ENCODE results near the gene MYEF2. TPM values are rescaled to one million over a fixed set of nuclear protein-coding genes. Genes with fewer than 3 reads are reported as not detected.

MYEF2 gene
- total RNA-seq, 1 experiment from 2014 or later: 111 TPM

DNA sequence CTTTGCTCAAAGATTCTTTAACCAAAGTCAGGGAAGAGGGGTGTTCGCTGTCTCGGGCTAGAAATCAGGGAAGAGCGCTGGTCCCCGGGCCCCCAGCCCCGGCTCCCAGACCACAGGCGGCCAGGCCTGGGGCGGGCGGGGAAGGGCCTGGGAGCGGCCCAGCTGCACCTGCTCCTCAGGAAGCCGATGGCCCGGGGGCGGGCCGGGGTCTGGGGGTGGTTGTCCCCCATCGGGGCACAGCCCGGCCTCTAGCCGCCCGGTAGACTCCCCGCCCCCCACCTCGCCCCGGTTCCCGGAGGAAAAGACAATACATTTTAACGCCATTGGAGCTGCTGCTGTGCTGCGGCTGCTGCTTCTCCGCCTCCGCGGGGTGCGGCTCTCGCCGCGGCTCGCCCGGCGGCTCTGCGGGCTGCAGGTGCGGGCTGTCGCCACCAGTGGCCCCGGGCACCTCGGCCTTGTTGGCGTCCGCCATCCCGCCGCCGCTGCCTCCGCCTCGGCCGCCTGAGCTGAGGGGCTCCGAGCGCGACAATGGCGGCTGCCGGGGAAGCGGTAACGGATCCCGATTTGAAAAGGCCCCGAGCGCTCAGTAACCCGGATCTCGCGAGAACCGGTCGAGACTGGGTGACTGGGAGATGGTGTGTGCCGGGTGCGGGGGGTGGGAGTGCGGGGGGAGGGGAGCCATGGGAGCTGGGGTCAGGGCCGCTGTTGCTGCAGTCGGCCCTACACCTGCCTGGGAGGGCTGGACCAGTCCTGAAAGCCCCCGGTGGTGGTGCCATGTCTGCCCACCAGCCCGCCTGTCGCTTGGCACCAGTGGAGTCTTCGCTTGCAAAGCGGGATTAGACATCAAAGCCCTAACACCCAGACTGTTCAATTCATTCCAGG is at the start of gene MYEF2 (continued):
- TF ChIP-seq, protein P1, sequence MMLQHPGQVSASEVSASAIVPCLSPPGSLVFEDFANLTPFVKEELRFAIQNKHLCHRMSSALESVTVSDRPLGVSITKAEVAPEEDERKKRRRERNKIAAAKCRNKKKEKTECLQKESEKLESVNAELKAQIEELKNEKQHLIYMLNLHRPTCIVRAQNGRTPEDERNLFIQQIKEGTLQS (CRISPR knock-in tag; conservative IDR thresholded peaks at IDR 0.05): no peak
- TF ChIP-seq, protein P2, sequence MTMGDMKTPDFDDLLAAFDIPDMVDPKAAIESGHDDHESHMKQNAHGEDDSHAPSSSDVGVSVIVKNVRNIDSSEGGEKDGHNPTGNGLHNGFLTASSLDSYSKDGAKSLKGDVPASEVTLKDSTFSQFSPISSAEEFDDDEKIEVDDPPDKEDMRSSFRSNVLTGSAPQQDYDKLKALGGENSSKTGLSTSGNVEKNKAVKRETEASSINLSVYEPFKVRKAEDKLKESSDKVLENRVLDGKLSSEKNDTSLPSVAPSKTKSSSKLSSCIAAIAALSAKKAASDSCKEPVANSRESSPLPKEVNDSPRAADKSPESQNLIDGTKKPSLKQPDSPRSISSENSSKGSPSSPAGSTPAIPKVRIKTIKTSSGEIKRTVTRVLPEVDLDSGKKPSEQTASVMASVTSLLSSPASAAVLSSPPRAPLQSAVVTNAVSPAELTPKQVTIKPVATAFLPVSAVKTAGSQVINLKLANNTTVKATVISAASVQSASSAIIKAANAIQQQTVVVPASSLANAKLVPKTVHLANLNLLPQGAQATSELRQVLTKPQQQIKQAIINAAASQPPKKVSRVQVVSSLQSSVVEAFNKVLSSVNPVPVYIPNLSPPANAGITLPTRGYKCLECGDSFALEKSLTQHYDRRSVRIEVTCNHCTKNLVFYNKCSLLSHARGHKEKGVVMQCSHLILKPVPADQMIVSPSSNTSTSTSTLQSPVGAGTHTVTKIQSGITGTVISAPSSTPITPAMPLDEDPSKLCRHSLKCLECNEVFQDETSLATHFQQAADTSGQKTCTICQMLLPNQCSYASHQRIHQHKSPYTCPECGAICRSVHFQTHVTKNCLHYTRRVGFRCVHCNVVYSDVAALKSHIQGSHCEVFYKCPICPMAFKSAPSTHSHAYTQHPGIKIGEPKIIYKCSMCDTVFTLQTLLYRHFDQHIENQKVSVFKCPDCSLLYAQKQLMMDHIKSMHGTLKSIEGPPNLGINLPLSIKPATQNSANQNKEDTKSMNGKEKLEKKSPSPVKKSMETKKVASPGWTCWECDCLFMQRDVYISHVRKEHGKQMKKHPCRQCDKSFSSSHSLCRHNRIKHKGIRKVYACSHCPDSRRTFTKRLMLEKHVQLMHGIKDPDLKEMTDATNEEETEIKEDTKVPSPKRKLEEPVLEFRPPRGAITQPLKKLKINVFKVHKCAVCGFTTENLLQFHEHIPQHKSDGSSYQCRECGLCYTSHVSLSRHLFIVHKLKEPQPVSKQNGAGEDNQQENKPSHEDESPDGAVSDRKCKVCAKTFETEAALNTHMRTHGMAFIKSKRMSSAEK (CRISPR knock-in tag; IDR thresholded peaks at IDR 0.05; ENCODE audit: borderline replicate concordance): 0 out of 2 replicates have a peak, but pooled peaks have one; percentile 23
- TF ChIP-seq SP1 (CRISPR knock-in tag; conservative IDR thresholded peaks at IDR 0.05) (no peak; the same call in 1 of the 2 replicates), MYBL2 (CRISPR knock-in tag; IDR thresholded peaks at IDR 0.05) (peak; percentile 99), ESRRA (CRISPR knock-in tag; IDR thresholded peaks at IDR 0.05; ENCODE audit: borderline replicate concordance) (no peak; the same call in 1 of the 2 replicates), ATF1 (CRISPR knock-in tag; IDR thresholded peaks at IDR 0.05) (no peak), CBFB (CRISPR knock-in tag; IDR thresholded peaks at IDR 0.05; ENCODE audit: low read depth) (0 out of 2 replicates have a peak, but pooled peaks have one; percentile 82), JAZF1 (CRISPR knock-in tag; IDR thresholded peaks at IDR 0.05) (no peak), ZBTB21 (CRISPR knock-in tag; IDR thresholded peaks at IDR 0.05; ENCODE audit: borderline replicate concordance) (no peak), FOXP1 (CRISPR knock-in tag; IDR thresholded peaks at IDR 0.05; ENCODE audit: borderline replicate concordance) (peak; percentile 78; the same call in 1 of the 2 replicates), RELA (CRISPR knock-in tag; IDR thresholded peaks at IDR 0.05; ENCODE audit: borderline replicate concordance) (no peak), ELF4 (CRISPR knock-in tag; IDR thresholded peaks at IDR 0.05; ENCODE audit: low read depth) (peak; percentile 61; the same call in 1 of the 2 replicates), GTF2I (CRISPR knock-in tag; conservative IDR thresholded peaks at IDR 0.05) (no peak), FOXJ3 (CRISPR knock-in tag; IDR thresholded peaks at IDR 0.05; ENCODE audit: borderline replicate concordance) (no peak), SMAD3 (CRISPR knock-in tag; IDR thresholded peaks at IDR 0.05; ENCODE audit: borderline replicate concordance) (0 out of 2 replicates have a peak, but pooled peaks have one; percentile 19)
- TF ChIP-seq, protein P3, sequence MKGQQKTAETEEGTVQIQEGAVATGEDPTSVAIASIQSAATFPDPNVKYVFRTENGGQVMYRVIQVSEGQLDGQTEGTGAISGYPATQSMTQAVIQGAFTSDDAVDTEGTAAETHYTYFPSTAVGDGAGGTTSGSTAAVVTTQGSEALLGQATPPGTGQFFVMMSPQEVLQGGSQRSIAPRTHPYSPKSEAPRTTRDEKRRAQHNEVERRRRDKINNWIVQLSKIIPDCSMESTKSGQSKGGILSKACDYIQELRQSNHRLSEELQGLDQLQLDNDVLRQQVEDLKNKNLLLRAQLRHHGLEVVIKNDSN (CRISPR knock-in tag; IDR thresholded peaks at IDR 0.05): no peak
- TF ChIP-seq, protein P4, sequence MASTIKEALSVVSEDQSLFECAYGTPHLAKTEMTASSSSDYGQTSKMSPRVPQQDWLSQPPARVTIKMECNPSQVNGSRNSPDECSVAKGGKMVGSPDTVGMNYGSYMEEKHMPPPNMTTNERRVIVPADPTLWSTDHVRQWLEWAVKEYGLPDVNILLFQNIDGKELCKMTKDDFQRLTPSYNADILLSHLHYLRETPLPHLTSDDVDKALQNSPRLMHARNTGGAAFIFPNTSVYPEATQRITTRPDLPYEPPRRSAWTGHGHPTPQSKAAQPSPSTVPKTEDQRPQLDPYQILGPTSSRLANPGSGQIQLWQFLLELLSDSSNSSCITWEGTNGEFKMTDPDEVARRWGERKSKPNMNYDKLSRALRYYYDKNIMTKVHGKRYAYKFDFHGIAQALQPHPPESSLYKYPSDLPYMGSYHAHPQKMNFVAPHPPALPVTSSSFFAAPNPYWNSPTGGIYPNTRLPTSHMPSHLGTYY (CRISPR knock-in tag; IDR thresholded peaks at IDR 0.05): no peak; the same call in 1 of the 2 replicates
- TF ChIP-seq, protein P5, sequence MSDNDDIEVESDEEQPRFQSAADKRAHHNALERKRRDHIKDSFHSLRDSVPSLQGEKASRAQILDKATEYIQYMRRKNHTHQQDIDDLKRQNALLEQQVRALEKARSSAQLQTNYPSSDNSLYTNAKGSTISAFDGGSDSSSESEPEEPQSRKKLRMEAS (CRISPR knock-in tag; IDR thresholded peaks at IDR 0.05): peak; percentile 59; the same call in 1 of the 2 replicates
- TF ChIP-seq, protein P6, sequence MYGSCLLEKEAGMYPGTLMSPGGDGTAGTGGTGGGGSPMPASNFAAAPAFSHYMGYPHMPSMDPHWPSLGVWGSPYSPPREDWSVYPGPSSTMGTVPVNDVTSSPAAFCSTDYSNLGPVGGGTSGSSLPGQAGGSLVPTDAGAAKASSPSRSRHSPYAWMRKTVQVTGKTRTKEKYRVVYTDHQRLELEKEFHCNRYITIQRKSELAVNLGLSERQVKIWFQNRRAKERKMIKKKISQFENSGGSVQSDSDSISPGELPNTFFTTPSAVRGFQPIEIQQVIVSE (CRISPR knock-in tag; IDR thresholded peaks at IDR 0.05; ENCODE audit: borderline replicate concordance): no peak
- TF ChIP-seq, protein P7, sequence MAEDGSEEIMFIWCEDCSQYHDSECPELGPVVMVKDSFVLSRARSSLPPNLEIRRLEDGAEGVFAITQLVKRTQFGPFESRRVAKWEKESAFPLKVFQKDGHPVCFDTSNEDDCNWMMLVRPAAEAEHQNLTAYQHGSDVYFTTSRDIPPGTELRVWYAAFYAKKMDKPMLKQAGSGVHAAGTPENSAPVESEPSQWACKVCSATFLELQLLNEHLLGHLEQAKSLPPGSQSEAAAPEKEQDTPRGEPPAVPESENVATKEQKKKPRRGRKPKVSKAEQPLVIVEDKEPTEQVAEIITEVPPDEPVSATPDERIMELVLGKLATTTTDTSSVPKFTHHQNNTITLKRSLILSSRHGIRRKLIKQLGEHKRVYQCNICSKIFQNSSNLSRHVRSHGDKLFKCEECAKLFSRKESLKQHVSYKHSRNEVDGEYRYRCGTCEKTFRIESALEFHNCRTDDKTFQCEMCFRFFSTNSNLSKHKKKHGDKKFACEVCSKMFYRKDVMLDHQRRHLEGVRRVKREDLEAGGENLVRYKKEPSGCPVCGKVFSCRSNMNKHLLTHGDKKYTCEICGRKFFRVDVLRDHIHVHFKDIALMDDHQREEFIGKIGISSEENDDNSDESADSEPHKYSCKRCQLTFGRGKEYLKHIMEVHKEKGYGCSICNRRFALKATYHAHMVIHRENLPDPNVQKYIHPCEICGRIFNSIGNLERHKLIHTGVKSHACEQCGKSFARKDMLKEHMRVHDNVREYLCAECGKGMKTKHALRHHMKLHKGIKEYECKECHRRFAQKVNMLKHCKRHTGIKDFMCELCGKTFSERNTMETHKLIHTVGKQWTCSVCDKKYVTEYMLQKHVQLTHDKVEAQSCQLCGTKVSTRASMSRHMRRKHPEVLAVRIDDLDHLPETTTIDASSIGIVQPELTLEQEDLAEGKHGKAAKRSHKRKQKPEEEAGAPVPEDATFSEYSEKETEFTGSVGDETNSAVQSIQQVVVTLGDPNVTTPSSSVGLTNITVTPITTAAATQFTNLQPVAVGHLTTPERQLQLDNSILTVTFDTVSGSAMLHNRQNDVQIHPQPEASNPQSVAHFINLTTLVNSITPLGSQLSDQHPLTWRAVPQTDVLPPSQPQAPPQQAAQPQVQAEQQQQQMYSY (CRISPR knock-in tag; IDR thresholded peaks at IDR 0.05): no peak
- TF ChIP-seq, protein P8, sequence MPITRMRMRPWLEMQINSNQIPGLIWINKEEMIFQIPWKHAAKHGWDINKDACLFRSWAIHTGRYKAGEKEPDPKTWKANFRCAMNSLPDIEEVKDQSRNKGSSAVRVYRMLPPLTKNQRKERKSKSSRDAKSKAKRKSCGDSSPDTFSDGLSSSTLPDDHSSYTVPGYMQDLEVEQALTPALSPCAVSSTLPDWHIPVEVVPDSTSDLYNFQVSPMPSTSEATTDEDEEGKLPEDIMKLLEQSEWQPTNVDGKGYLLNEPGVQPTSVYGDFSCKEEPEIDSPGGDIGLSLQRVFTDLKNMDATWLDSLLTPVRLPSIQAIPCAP (CRISPR knock-in tag; IDR thresholded peaks at IDR 0.05): no peak
- TF ChIP-seq, protein P9, sequence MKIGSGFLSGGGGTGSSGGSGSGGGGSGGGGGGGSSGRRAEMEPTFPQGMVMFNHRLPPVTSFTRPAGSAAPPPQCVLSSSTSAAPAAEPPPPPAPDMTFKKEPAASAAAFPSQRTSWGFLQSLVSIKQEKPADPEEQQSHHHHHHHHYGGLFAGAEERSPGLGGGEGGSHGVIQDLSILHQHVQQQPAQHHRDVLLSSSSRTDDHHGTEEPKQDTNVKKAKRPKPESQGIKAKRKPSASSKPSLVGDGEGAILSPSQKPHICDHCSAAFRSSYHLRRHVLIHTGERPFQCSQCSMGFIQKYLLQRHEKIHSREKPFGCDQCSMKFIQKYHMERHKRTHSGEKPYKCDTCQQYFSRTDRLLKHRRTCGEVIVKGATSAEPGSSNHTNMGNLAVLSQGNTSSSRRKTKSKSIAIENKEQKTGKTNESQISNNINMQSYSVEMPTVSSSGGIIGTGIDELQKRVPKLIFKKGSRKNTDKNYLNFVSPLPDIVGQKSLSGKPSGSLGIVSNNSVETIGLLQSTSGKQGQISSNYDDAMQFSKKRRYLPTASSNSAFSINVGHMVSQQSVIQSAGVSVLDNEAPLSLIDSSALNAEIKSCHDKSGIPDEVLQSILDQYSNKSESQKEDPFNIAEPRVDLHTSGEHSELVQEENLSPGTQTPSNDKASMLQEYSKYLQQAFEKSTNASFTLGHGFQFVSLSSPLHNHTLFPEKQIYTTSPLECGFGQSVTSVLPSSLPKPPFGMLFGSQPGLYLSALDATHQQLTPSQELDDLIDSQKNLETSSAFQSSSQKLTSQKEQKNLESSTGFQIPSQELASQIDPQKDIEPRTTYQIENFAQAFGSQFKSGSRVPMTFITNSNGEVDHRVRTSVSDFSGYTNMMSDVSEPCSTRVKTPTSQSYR (CRISPR knock-in tag; IDR thresholded peaks at IDR 0.05): peak; percentile 43; the same call in 1 of the 2 replicates

All from WTC11 (cell line).